ENCODE results near the gene FLACC1. TPM values are rescaled to one million over a fixed set of nuclear protein-coding genes. Genes with fewer than 3 reads are reported as not detected.

FLACC1 gene
- total RNA-seq, 2 experiments from 2014 or later, result 4.5 to 4.8 TPM

DNA sequence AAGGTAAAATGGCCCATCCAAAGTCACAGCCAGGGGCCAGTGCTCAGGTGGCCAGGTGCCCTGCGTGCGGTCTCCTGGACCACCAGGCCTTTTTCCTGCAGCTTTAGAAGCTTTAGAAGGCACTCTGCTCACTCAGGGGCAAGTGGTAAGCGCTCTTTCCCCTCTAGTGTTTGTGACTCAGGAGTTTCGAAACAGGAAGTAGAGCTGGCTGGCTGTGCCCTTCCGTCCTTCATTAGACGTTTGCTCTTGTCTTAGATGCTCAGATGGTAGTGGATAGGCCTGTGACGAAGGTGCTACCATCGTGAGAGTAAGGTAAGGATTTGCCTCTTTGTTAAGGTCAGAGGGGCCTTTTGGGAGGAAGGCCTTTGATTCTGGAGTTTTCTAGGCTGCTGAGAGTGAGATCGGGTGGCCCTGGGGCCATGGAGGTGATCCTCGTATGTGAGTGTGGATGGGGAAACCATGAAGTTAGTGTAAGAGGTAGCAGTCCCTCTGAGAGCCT lies 96.8 kb downstream of the FLACC1 start, which contains the start of gene CASP8:
TSS of gene CASP8 (plus strand) at position 235 of the 499 bp plus-strand sequence. CDS start 5,951 bp downstream, outside the sequence.
- peak; percentile 52 to 90 (median 64) for DNase-seq

DNA sequence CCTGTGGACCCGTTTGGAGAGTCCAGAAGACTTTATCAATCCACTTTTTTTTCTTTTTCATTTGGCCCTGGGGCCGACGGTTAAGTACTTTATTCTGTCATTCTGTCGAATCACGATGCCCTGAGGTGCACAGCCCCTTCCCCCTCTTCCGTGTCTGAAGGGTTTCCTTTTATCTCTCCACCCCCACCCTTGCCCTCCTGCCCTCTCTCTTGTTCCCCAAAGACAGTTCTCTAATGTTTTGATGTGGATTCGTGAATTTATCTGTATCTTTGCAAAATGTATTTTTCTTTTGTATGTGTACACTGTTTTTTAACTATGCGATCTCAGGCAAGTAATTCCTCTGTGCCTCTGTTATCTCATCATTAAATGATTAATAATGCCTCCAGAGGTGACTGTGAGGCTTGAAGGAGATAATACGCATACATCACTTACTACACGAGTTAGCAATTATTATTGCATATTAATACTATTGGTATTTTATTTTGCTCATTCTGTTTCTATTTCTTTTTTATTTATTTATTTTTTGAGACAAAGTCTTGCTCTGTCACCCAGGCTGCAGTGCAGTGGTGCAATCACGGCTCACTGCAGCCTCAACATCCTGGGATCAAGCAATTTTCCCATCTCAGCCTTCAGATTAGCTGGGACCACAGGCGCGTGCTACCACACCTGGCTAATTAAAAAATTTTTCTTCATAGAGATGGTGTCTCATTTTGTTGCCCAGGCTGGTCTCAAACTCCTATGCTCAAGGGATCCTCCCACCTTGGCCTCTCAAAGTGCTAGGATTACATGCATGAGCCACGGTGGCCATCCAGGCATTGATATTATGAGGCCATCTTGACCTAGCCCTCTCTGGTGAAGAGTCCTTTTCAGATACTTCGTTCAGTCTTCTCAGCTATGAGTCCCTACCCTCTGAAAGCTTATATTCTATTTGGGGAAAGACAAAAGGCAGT lies 98.2 kb downstream of the FLACC1 start:
- Histone ChIP-seq H3K27me3 (ENCODE audit: control insufficient read depth in 1 of 2, insufficient read depth in 2 of 2, low read length in 2 of 2) (no peaks in the 10 kb centered on the region), H3K9me3 (ENCODE audit: control insufficient read depth in 1 of 2, insufficient read depth in 1 of 2, low read length in 2 of 2) (no peaks in the 10 kb centered on the region), H3K27ac (ENCODE audit: low read depth in 1 of 2, low read length in 2 of 2) (peak overlapping the region; percentile 93 to 100), H3K4me1 (ENCODE audit: insufficient read depth, low read length) (peaks cover 68% of the 10 kb centered on the region), H3K4me3 (ENCODE audit: low read length) (peak overlapping the region; percentile 62), H3K36me3 (ENCODE audit: insufficient read depth, low read length) (no peaks in the 10 kb centered on the region)
- H3K36me3 Mint-ChIP-seq (ENCODE audit: low read depth), result peaks cover 41% of the 10 kb centered on the region
- peak overlapping the region; percentile 97 for H3K27ac Mint-ChIP-seq
- H3K27me3 Mint-ChIP-seq, result no peaks in the 10 kb centered on the region
- ATAC-seq (ENCODE audit: poor library complexity) (no peak), DNase-seq (no peak)
- no peaks in the 10 kb centered on the region for H3K9me3 Mint-ChIP-seq
- intact Hi-C loops (cut with DNase I, micrococcal nuclease), result loop anchor here in 1 of 2 experiments (1.0 to 10.0 kb wide), 5 partner anchors 23 to 1006 kb away; partner anchors contain the start of genes CASP10, NIF3L1, NOP58 and PPIL3
- peak overlapping the region; percentile 89 for H3K4me3 Mint-ChIP-seq
- H3K4me1 Mint-ChIP-seq (ENCODE audit: low read depth), result peaks cover 78% of the 10 kb centered on the region
- ChIA-PET CTCF (interaction anchor here (1.0 to 9.0 kb wide), 6 partner anchors 7 to 141 kb away, joined by 3 to 86 read pairs (median 3); partner anchors contain the start of gene CASP10), POLR2A (interaction anchor here (1.0 to 6.4 kb wide), 15 partner anchors 11 to 384 kb away, joined by 3 to 78 read pairs (median 6); partner anchors contain the start of genes CASP10, NIF3L1, ORC2 and STRADB)
- TF ChIP-seq, protein P1, sequence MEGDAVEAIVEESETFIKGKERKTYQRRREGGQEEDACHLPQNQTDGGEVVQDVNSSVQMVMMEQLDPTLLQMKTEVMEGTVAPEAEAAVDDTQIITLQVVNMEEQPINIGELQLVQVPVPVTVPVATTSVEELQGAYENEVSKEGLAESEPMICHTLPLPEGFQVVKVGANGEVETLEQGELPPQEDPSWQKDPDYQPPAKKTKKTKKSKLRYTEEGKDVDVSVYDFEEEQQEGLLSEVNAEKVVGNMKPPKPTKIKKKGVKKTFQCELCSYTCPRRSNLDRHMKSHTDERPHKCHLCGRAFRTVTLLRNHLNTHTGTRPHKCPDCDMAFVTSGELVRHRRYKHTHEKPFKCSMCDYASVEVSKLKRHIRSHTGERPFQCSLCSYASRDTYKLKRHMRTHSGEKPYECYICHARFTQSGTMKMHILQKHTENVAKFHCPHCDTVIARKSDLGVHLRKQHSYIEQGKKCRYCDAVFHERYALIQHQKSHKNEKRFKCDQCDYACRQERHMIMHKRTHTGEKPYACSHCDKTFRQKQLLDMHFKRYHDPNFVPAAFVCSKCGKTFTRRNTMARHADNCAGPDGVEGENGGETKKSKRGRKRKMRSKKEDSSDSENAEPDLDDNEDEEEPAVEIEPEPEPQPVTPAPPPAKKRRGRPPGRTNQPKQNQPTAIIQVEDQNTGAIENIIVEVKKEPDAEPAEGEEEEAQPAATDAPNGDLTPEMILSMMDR (IDR thresholded peaks at IDR 0.05), result no peak

More for the DNA sequence above, 96.8 kb downstream of the FLACC1 start, which contains the start of gene CASP8:
- peak; percentile 22 for ATAC-seq (ENCODE audit: poor library complexity)
- Mint-ChIP-seq H3K27me3 (no peaks in the 10 kb centered on the region), H3K27ac (peak within 1 kb of the TSS; percentile 97), H3K9me3 (no peaks in the 10 kb centered on the region), H3K4me1 (ENCODE audit: low read depth) (peaks cover 77% of the 10 kb centered on the region), H3K36me3 (ENCODE audit: low read depth) (peaks cover 48% of the 10 kb centered on the region), H3K4me3 (peak within 1 kb of the TSS; percentile 94)
- ChIA-PET CTCF (interaction anchor here (1.1 to 9.0 kb wide), 7 partner anchors 9 to 143 kb away, joined by 3 to 86 read pairs (median 4); no protein-coding TSS in a partner anchor), POLR2A (interaction anchor here (0.7 to 6.4 kb wide), 16 partner anchors 10 to 396 kb away, joined by 3 to 78 read pairs (median 6); partner anchors contain the start of genes CASP10, CLK1, NIF3L1 and ORC2)
- Histone ChIP-seq H3K4me3 (ENCODE audit: low read length) (peak within 1 kb of the TSS; percentile 87), H3K9me3 (ENCODE audit: control insufficient read depth in 1 of 2, insufficient read depth in 1 of 2, low read length in 2 of 2) (no peaks in the 10 kb centered on the region), H3K4me1 (ENCODE audit: insufficient read depth, low read length) (peaks cover 68% of the 10 kb centered on the region), H3K27ac (ENCODE audit: low read depth in 1 of 2, low read length in 2 of 2) (peak within 1 kb of the TSS; percentile 93 to 100), H3K27me3 (ENCODE audit: control insufficient read depth in 1 of 2, insufficient read depth in 2 of 2, low read length in 2 of 2) (no peaks in the 10 kb centered on the region), H3K36me3 (ENCODE audit: insufficient read depth, low read length) (peaks cover 4% of the 10 kb centered on the region)
- intact Hi-C loops (cut with DNase I, micrococcal nuclease), result loop anchor here (1.0 to 5.0 kb wide), 2 partner anchors 24 to 192 kb away; partner anchors contain the start of genes STRADB (in 1 of the 2) and TRAK2 (in 1 of the 2)
- TF ChIP-seq, protein P1 (IDR thresholded peaks at IDR 0.05), result no peak
